B cell (primary cell): ENCODE results near the gene RNF224. TPM values are rescaled to one million over a fixed set of nuclear protein-coding genes. Genes with fewer than 3 reads are reported as not detected.

Source experiments
- ATAC-seq: fragments of 200-7000 bp; cut with Tn5 transposase; one replicate; pipeline ENCODE4 v1.10.0; 2021; ENCODE audit warnings: low read depth, mild to moderate bottlenecking, moderate number of reproducible peaks, moderate library complexity
- CTCF ChIA-PET: fragments of 350-600 bp; sonication (Branson Sonifier 250); formaldehyde crosslinking; loops from one replicate; lab custom pipeline; 2021; ENCODE audit warnings: antibody characterized with exemption, inconsistent platforms; lab: Charles Lee
- POLR2A ChIA-PET: fragments of 350-600 bp; sonication (Branson Sonifier 250); formaldehyde crosslinking; loops from one replicate; lab custom pipeline; 2021; ENCODE audit warnings: antibody characterized with exemption; lab: Charles Lee
- DNase-seq: peaks from one replicate; pipeline ENCODE4 v3.0.0; 2013
- H2AFZ ChIP-seq: 2 replicates; pipeline ENCODE4 v1.6.1; 2012; ENCODE audit warnings: mild to moderate bottlenecking, low read depth, low read length; ENCODE audit not compliant: insufficient read depth, poor library complexity, severe bottlenecking
- H3K27ac ChIP-seq, 2 donors: 1 replicate in 1 of 2; 2 replicates in 1 of 2; pipeline ENCODE4 v1.5.1; 2012 to 2013; ENCODE audit warnings: low read length in 2 of 2, mild to moderate bottlenecking in 2 of 2, moderate library complexity in 1 of 2
- H3K27me3 ChIP-seq, 4 experiments: fragments of 200-600 bp in 1 of 4; sonication (generic) in 1 of 4; replicated peaks in 1 of 4; 1 replicate in 2 of 4; 2 replicates in 2 of 4; pipeline versions ENCODE4 v1.6.1 to v1.7.0; 2013 to 2016; ENCODE audit warnings: low read length in 3 of 4, mild to moderate bottlenecking in 2 of 4, mixed read lengths in 1 of 4, moderate library complexity in 1 of 4; ENCODE audit not compliant: insufficient read depth in 4 of 4, control insufficient read depth in 3 of 4; ENCODE audit errors: control extremely low read depth in 1 of 4
- H3K36me3 ChIP-seq, 2 experiments: replicated peaks in 1 of 2; 1 replicate in 1 of 2; 2 replicates in 1 of 2; pipeline versions ENCODE4 v1.6.1 to v1.7.1; 2013; ENCODE audit warnings: low read length in 1 of 2; ENCODE audit not compliant: insufficient read depth in 2 of 2, control insufficient read depth in 1 of 2; ENCODE audit errors: control extremely low read depth in 1 of 2, extremely low read depth in 1 of 2
- H3K4me1 ChIP-seq, 2 donors: fragments of 200-600 bp in 1 of 2; sonication (generic) in 1 of 2; 1 replicate in 1 of 2; 2 replicates in 1 of 2; pipeline versions ENCODE4 v1.5.1 to v1.6.1; 2013 to 2017; ENCODE audit warnings: low read length in 2 of 2; ENCODE audit not compliant: control insufficient read depth in 2 of 2, insufficient read depth in 2 of 2
- H3K4me2 ChIP-seq: replicated peaks from 2 replicates; pipeline ENCODE3; 2012; ENCODE audit warnings: mild to moderate bottlenecking, low read depth, low read length; ENCODE audit not compliant: poor library complexity, severe bottlenecking
- H3K4me3 ChIP-seq, 5 experiments: fragments of 200-600 bp in 1 of 5; sonication (generic) in 1 of 5; 1 replicate in 3 of 5; 2 replicates in 2 of 5; pipeline versions ENCODE4 v1.5.1 to v1.7.0; 2011 to 2016; ENCODE audit warnings: low read length in 4 of 5, mild to moderate bottlenecking in 4 of 5, low read depth in 2 of 5, control low read depth in 1 of 5, moderate library complexity in 1 of 5; ENCODE audit not compliant: insufficient read depth in 1 of 5; ENCODE audit errors: control extremely low read depth in 1 of 5, extremely low read depth in 1 of 5
- H3K79me2 ChIP-seq: fragments of 200-600 bp; sonication (generic); one replicate; pipeline ENCODE4 v1.6.0; 2016; ENCODE audit warnings: low read length; ENCODE audit not compliant: control insufficient read depth, insufficient read depth
- H3K9ac ChIP-seq: fragments of 200-600 bp; sonication (generic); 2 replicates; pipeline ENCODE4 v1.6.1; 2017; ENCODE audit warnings: mild to moderate bottlenecking, low read length, moderate library complexity
- H3K9me3 ChIP-seq, 3 donors: one replicate each; pipeline versions ENCODE4 v1.6.1 to v1.7.1; 2013; ENCODE audit warnings: low read length in 2 of 3; ENCODE audit not compliant: control insufficient read depth in 2 of 3, insufficient read depth in 1 of 3; ENCODE audit errors: control extremely low read depth in 1 of 3
- H4K20me1 ChIP-seq: 2 replicates; pipeline ENCODE4 v1.6.0; 2012; ENCODE audit warnings: mild to moderate bottlenecking, low read length; ENCODE audit not compliant: insufficient read depth, control insufficient read depth, poor library complexity, severe bottlenecking
- H3K27ac Mint-ChIP-seq: one replicate; pipeline ENCODE4 v1.8.0; 2021; ENCODE audit warnings: mixed read lengths
- H3K27me3 Mint-ChIP-seq: one replicate; pipeline ENCODE4 v1.8.0; 2021; ENCODE audit warnings: mixed read lengths
- H3K4me1 Mint-ChIP-seq: one replicate; pipeline ENCODE4 v1.8.0; 2021; ENCODE audit warnings: mixed read lengths
- H3K4me3 Mint-ChIP-seq: one replicate; pipeline ENCODE4 v1.8.0; 2021; ENCODE audit warnings: mixed read lengths
- H3K9me3 Mint-ChIP-seq: one replicate; pipeline ENCODE4 v1.8.0; 2022; ENCODE audit warnings: mixed read lengths; ENCODE audit not compliant: insufficient read depth
- CTCF ChIP-seq: fragments of 200-600 bp; IDR thresholded peaks from one replicate; pipeline ENCODE4 v1.8.0; 2022; ENCODE audit warnings: antibody characterized with exemption, mild to moderate bottlenecking
- EZH2 ChIP-seq: IDR thresholded peaks from 2 replicates; pipeline ENCODE4 v1.6.1; 2012; ENCODE audit warnings: borderline replicate concordance, low read depth, mild to moderate bottlenecking, moderate library complexity, low read length; ENCODE audit not compliant: insufficient read depth, poor library complexity, severe bottlenecking
- WGBS: methylation state at CpG from one replicate; pipeline ENCODE4 v1.1.5; 2013; ENCODE audit warnings: missing lambda C conversion rate; ENCODE audit not compliant: insufficient coverage; 5-methylcytosine and 5-hydroxymethylcytosine counted together
- intact Hi-C: fragments of 100-400 bp; cut with micrococcal nuclease; formaldehyde crosslinking; loops from one replicate; pipeline ENCODE4 v1.10.0; 2022
- polyA plus RNA-seq: library from polyadenylated mRNA; depleted of rRNA; stranded (reverse); fragments of >200 nt; gene quantifications from 2 replicates; pipeline ENCODE4 v1.2.3, GENCODE V29; 2012
- total RNA-seq, 2 donors: library from RNA; stranded (reverse); fragments of 120-200 nt in 1 of 2; gene quantifications; 1 replicate in 1 of 2; 2 replicates in 1 of 2; pipeline versions ENCODE4 v1.2.3 to v1.2.4, GENCODE V29; 2013 to 2022

Gene RNF224
- total and polyA plus RNA-seq, 2 donors (not counting 1 experiment from before 2014, with no cell fraction given), result not detected

GRCh38 chr9:137179761-137180160 lies 47.5 kb upstream of the RNF224 start:
- H3K4me1 Mint-ChIP-seq, result no peaks in the 10 kb centered on the region
- no peaks in the 10 kb centered on the region for H3K27me3 ChIP-seq
- H3K27ac Mint-ChIP-seq, result no peak overlapping the region
- H3K27me3 Mint-ChIP-seq, result no peaks in the 10 kb centered on the region
- ATAC-seq, result no peak
- H3K4me3 ChIP-seq, result no peak overlapping the region
- ChIA-PET POLR2A (no interaction called here), CTCF (interaction anchor here (1.4 kb wide), 1 partner anchor 9 kb away, joined by 3 read pairs; the partner anchor contains the start of genes ANAPC2 and SSNA1)
- H3K4me2 ChIP-seq, result no peak overlapping the region
- no peak overlapping the region for H3K9ac ChIP-seq
- DNase-seq, result no peak
- H3K4me1 ChIP-seq, result peaks cover 5 to 7% of the 10 kb centered on the region in 2 donors
- no peaks in the 10 kb centered on the region for H3K9me3 ChIP-seq
- H3K4me3 Mint-ChIP-seq, result no peak overlapping the region
- no peaks in the 10 kb centered on the region for H3K9me3 Mint-ChIP-seq
- TF ChIP-seq EZH2 (no peak), CTCF (no peak)
- no peak overlapping the region for H3K27ac ChIP-seq
- 97% methylated on average over 17 of the region's 17 CpGs for WGBS
- peaks cover 0 to 57% of the 10 kb centered on the region in 2 experiments for H3K36me3 ChIP-seq
- H3K79me2 ChIP-seq, result peaks cover 6% of the 10 kb centered on the region
- H2AFZ ChIP-seq, result no peak overlapping the region
- intact Hi-C loops, result no loop called here
- H4K20me1 ChIP-seq, result peaks cover 38% of the 10 kb centered on the region

GRCh38 chr9:137180491-137180890 lies 46.8 kb upstream of the RNF224 start:
- H3K4me3 ChIP-seq, result no peak overlapping the region
- H3K9me3 ChIP-seq, result no peaks in the 10 kb centered on the region
- peaks cover 13% of the 10 kb centered on the region for H3K79me2 ChIP-seq
- H3K4me2 ChIP-seq, result no peak overlapping the region
- POLR2A ChIA-PET, result no interaction called here
- H3K36me3 ChIP-seq, result peaks cover 0 to 63% of the 10 kb centered on the region in 2 experiments
- 94% methylated on average over 20 of the region's 20 CpGs for WGBS
- no peaks in the 10 kb centered on the region for H3K27me3 Mint-ChIP-seq
- no peak overlapping the region for H3K27ac ChIP-seq
- TF ChIP-seq CTCF (no peak), EZH2 (no peak)
- no peaks in the 10 kb centered on the region for H3K9me3 Mint-ChIP-seq
- peaks cover 45% of the 10 kb centered on the region for H4K20me1 ChIP-seq
- H3K4me1 Mint-ChIP-seq, result no peaks in the 10 kb centered on the region
- H3K27ac Mint-ChIP-seq, result no peak overlapping the region
- intact Hi-C loops, result no loop called here
- H3K4me3 Mint-ChIP-seq, result no peak overlapping the region
- ATAC-seq, result no peak
- CTCF ChIA-PET, result interaction anchor here (1.2 kb wide), 1 partner anchor 121 kb away, joined by 3 read pairs; the partner anchor contains the start of gene NRARP
- H3K9ac ChIP-seq, result no peak overlapping the region
- no peak for DNase-seq
- no peak overlapping the region for H2AFZ ChIP-seq
- H3K27me3 ChIP-seq, result no peaks in the 10 kb centered on the region
- H3K4me1 ChIP-seq, result no peaks in the 10 kb centered on the region
